GM12892 (cell line): ENCODE measurements around the gene ESAM.

Experiments
- POLR2A ChIP-seq: IDR thresholded peaks from 2 replicates; pipeline ENCODE4 v1.6.1; 2011; ENCODE audit warnings: low read depth, low read length, control low read depth
- POLR2AphosphoS5 ChIP-seq: IDR thresholded peaks from 2 replicates; pipeline ENCODE4 v1.6.1; 2011; ENCODE audit warnings: low read depth, low read length, control low read depth
- TAF1 ChIP-seq: IDR thresholded peaks from 2 replicates; pipeline ENCODE4 v1.6.1; 2011; ENCODE audit warnings: low read depth, mild to moderate bottlenecking, control low read depth, low read length, borderline replicate concordance

- peak; percentile 70 for TF ChIP-seq POLR2A
- peak; percentile 37; the same call in 1 of the 2 replicates for TF ChIP-seq POLR2AphosphoS5
- TF ChIP-seq TAF1: no peak
Measured at GRCh38 chr11:124762105-124762623, at the start of gene ESAM.
